Measurements from ENCODE around the gene MYLK. TPM values are rescaled to one million over a fixed set of nuclear protein-coding genes. Genes with fewer than 3 reads are reported as not detected.

MYLK gene
- total RNA-seq, 4 donors from 2014 or later: 32.0 to 81.2 (median 61.5) TPM

- WGBS, 2 donors: 68 to 78% methylated on average over 2 of the region's 2 CpGs
- DNase-seq (ENCODE audit: low spot score in 2 of 2): peak in 1 of 2 donors; percentile 37
- no peaks in the 10 kb centered on the region for H3K36me3 ChIP-seq
- TF ChIP-seq POLR2A (IDR thresholded peaks at IDR 0.05) (no peak), EP300 (IDR thresholded peaks at IDR 0.05) (no peak), CTCF (IDR thresholded peaks at IDR 0.05) (no peak)
- peak overlapping the region in 2 of 4 donors; percentile 11 to 40 for H3K27ac ChIP-seq
- no peaks in the 10 kb centered on the region for H3K9me3 ChIP-seq
- H3K4me1 ChIP-seq: peaks cover 4 to 62% (median 39%) of the 10 kb centered on the region in 4 donors
- no peak overlapping the region for H3K4me3 ChIP-seq
- H3K27me3 ChIP-seq: no peaks in the 10 kb centered on the region
These were observed 228.7 kb downstream of the MYLK start for GRCh38 chr3:123655400-123655799.

GRCh38 chr3:123653221-123653682 is 230.9 kb downstream of the MYLK start:
- peaks cover 0 to 4% (median 0%) of the 10 kb centered on the region in 3 donors for H3K36me3 ChIP-seq
- H3K4me3 ChIP-seq: no peak overlapping the region
- H3K27ac ChIP-seq: peak overlapping the region; percentile 9 to 87 (median 65)
- TF ChIP-seq EP300 (IDR thresholded peaks at IDR 0.05): peak in 1 of 2 donors; percentile 76
- peak in 1 of 2 donors; percentile 18 for TF ChIP-seq POLR2A (IDR thresholded peaks at IDR 0.05)
- no peak for TF ChIP-seq CTCF (IDR thresholded peaks at IDR 0.05)
- WGBS, 2 donors: 25 to 36% methylated on average over 5 of the region's 5 CpGs
- no peaks in the 10 kb centered on the region for H3K27me3 ChIP-seq
- peak; percentile 35 to 56 for DNase-seq (ENCODE audit: low spot score in 2 of 2)
- peaks cover 0 to 41% (median 21%) of the 10 kb centered on the region in 4 donors for H3K4me1 ChIP-seq
- no peaks in the 10 kb centered on the region for H3K9me3 ChIP-seq

- peak; percentile 71 to 77 for DNase-seq (ENCODE audit: low spot score in 2 of 2)
- Histone ChIP-seq H3K36me3 (peaks cover 0 to 4% (median 0%) of the 10 kb centered on the region in 3 donors), H3K9me3 (no peaks in the 10 kb centered on the region), H3K27ac (peak overlapping the region; percentile 9 to 87 (median 65)), H3K4me1 (peaks cover 0 to 33% (median 17%) of the 10 kb centered on the region in 4 donors), H3K4me3 (no peak overlapping the region), H3K27me3 (no peaks in the 10 kb centered on the region)
- WGBS, 2 donors: 19 to 20% methylated on average over 9 of the region's 9 CpGs
- no peak for TF ChIP-seq POLR2A (IDR thresholded peaks at IDR 0.05)
- no peak for TF ChIP-seq EP300 (IDR thresholded peaks at IDR 0.05)
- peak; percentile 78 to 95 (median 87) for TF ChIP-seq CTCF (IDR thresholded peaks at IDR 0.05)
These were observed 231.7 kb downstream of the MYLK start for GRCh38 chr3:123652342-123652984.

DNA sequence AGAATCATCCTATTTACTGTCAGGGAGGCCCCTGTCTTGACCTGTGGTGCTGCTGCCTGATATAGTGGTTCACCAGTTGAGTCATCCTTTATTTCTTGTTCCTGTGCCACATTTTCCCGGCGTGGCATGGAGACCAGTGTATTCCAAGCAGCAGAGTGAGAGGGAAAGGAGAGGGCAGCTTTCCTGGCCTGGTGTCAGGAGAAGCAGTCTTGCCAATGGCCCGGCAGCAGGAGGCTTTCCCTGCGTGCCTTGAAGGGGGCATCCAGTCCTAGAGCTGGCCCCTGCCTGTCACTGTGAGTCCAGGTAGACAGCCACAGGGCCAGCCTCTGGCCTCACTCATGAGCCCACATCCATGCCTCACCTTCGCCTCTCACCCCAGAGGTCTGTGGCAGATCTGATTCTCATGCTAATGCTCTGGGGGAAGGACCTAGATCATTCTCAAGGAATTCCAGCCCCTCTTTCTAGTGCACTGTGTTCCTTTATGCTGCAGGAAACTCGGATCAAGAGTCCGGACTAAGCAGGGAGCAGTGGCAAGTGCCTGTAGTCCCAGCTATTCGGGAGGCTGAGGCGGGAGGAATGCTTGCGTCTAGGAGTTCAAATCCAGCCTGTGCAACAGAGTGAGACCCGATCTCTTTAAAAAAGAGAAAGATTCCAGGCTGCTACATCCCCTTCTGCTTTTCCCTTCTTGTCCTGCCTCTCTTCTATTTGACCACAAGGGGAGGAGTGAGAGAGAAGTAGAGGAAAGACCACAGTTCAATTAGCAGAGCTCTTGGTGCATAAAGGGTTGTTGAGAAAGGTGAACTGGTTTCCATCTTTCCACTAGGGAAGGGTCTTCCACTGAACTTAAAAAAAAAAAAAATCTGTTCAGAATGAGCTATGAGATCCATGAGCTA is 232.4 kb downstream of the MYLK start:
- WGBS, 2 donors: 77 to 89% methylated on average over 11 of the region's 11 CpGs
- no peak overlapping the region for H3K27ac ChIP-seq

More for the DNA sequence above, 232.4 kb downstream of the MYLK start:
- DNase-seq (ENCODE audit: low spot score in 2 of 2): no peak
- Histone ChIP-seq H3K4me1 (peaks cover 0 to 26% (median 15%) of the 10 kb centered on the region in 4 donors), H3K36me3 (peaks cover 0 to 4% (median 0%) of the 10 kb centered on the region in 3 donors), H3K4me3 (no peak overlapping the region), H3K27me3 (no peaks in the 10 kb centered on the region), H3K9me3 (no peaks in the 10 kb centered on the region)
- TF ChIP-seq CTCF (IDR thresholded peaks at IDR 0.05) (no peak), POLR2A (IDR thresholded peaks at IDR 0.05) (no peak), EP300 (IDR thresholded peaks at IDR 0.05) (no peak)

Data from tibial nerve (tissue), 4 donors.